Ascending aorta (tissue), 2 donors: ENCODE data around the gene SIN3B. TPM values are rescaled to one million over a fixed set of nuclear protein-coding genes. Genes with fewer than 3 reads are reported as not detected.

Experiments
- DNase-seq, 2 donors: peaks; one replicate each; pipeline ENCODE4 v3.0.0-alpha.2; 2019; ENCODE audit warnings: low spot score in 2 of 2
- H3K27ac ChIP-seq, 2 donors: fragments of 200-600 bp; sonication (generic); one replicate each; pipeline ENCODE4 v1.5.1; 2016 to 2017; ENCODE audit warnings: mild to moderate bottlenecking in 1 of 2
- H3K27me3 ChIP-seq: fragments of 200-600 bp; sonication (generic); one replicate; pipeline ENCODE4 v1.5.1; 2017
- H3K36me3 ChIP-seq, 2 donors: fragments of 200-600 bp; sonication (generic); one replicate each; pipeline ENCODE4 v1.5.1; 2016
- H3K4me1 ChIP-seq, 2 donors: fragments of 200-600 bp; sonication (generic); one replicate each; pipeline ENCODE4 v1.5.1; 2016 to 2017; ENCODE audit warnings: mild to moderate bottlenecking in 1 of 2
- H3K4me3 ChIP-seq, 2 donors: fragments of 200-600 bp; sonication (generic); one replicate each; pipeline ENCODE4 v1.5.1; 2016 to 2017; ENCODE audit warnings: mild to moderate bottlenecking in 1 of 2
- H3K9me3 ChIP-seq, 2 donors: fragments of 200-600 bp; sonication (generic); one replicate each; pipeline ENCODE4 v1.5.1; 2016
- intact Hi-C: fragments of 100-400 bp; cut with DNase I; formaldehyde crosslinking; loops from one replicate; pipeline ENCODE4 v1.15.1; 2023
- total RNA-seq: library from RNA; depleted of rRNA; stranded (reverse); fragments of >200 nt; gene quantifications from one replicate; pipeline ENCODE4 v1.1.0, GENCODE V29; 2016
- TF ChIP-seq, protein P1 (sequence below), 3 experiments: fragments of 200-600 bp in 2 of 3; fragments of 450-650 bp in 1 of 3; sonication (generic) in 2 of 3; IDR thresholded peaks; one replicate each; pipeline ENCODE4 v1.5.1; 2016 to 2019; ENCODE audit warnings: antibody characterized with exemption in 3 of 3, mild to moderate bottlenecking in 1 of 3, moderate library complexity in 1 of 3

Gene SIN3B
- total RNA-seq, 1 donor from 2014 or later, result 72.3 TPM

DNA sequence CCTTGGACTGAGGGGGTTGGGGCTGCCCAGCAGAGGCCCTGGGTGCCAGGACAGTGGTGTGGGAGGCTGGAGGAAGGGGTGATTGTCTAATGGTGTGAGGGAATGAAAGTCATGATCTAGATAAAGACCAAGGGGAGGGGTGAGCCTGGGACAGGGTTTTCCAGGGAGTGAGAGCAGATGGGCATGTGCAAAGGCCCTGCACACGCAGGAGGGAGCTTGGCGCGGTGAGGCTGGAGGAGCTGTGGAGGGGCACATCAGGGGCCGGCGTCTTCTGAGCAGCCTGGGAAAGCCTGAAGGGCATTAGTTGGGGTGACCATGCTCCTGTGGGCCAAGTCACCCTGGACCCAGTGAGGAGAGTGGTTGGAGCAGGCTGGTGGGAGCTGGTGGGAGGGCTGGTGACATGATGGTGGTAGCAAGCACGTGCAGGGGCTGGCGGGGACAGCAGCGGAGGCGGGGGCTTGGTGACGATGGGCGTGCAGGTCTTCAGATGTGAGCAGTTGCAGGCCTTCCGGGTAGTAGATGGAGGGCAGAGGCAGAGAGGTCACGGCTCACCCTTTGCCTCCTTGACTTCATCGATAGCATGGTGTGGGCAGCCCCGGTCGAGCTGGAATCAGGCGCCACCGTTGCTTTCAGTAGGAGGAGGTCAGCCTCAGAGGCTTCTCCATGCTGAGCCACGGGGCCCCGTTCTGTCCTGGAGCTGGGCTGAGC lies 39.4 kb downstream of the SIN3B start:
- TF ChIP-seq, protein P1, sequence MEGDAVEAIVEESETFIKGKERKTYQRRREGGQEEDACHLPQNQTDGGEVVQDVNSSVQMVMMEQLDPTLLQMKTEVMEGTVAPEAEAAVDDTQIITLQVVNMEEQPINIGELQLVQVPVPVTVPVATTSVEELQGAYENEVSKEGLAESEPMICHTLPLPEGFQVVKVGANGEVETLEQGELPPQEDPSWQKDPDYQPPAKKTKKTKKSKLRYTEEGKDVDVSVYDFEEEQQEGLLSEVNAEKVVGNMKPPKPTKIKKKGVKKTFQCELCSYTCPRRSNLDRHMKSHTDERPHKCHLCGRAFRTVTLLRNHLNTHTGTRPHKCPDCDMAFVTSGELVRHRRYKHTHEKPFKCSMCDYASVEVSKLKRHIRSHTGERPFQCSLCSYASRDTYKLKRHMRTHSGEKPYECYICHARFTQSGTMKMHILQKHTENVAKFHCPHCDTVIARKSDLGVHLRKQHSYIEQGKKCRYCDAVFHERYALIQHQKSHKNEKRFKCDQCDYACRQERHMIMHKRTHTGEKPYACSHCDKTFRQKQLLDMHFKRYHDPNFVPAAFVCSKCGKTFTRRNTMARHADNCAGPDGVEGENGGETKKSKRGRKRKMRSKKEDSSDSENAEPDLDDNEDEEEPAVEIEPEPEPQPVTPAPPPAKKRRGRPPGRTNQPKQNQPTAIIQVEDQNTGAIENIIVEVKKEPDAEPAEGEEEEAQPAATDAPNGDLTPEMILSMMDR (IDR thresholded peaks at IDR 0.05), result no peak
- Histone ChIP-seq H3K9me3 (no peaks in the 10 kb centered on the region), H3K4me1 (no peaks in the 10 kb centered on the region), H3K27ac (no peak overlapping the region), H3K4me3 (no peak overlapping the region), H3K36me3 (peaks cover 87 to 97% of the 10 kb centered on the region in 2 donors), H3K27me3 (no peaks in the 10 kb centered on the region)
- intact Hi-C loops, result no loop called here
- no peak for DNase-seq

DNA sequence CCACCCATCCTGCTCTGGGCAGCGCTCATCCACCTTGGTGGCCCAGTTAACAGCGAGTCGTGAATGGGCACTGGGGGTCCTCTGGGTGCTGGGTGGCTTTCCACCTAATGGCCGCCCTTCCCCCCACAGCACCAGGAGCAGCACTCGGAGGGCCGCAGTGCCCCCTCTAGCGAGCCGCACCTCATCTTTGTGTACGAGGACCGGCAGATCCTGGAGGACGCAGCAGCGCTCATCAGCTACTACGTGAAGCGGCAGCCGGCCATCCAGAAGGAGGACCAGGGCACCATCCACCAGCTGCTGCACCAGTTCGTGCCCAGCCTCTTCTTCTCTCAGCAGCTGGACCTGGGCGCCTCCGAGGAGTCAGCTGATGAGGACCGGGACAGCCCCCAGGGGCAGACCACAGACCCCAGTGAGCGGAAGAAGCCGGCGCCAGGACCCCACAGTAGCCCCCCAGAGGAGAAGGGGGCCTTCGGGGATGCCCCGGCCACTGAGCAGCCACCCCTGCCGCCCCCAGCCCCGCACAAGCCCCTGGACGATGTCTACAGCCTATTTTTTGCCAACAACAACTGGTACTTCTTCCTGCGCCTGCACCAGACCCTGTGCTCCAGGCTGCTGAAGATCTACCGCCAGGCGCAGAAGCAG lies 40.3 kb downstream of the SIN3B start:
- H3K9me3 ChIP-seq, result no peaks in the 10 kb centered on the region
- no peaks in the 10 kb centered on the region for H3K27me3 ChIP-seq
- H3K27ac ChIP-seq, result no peak overlapping the region
- no peaks in the 10 kb centered on the region for H3K4me1 ChIP-seq
- intact Hi-C loops, result no loop called here
- H3K36me3 ChIP-seq, result peaks cover 82 to 90% of the 10 kb centered on the region in 2 donors
- no peak overlapping the region for H3K4me3 ChIP-seq
- TF ChIP-seq, protein P1 (IDR thresholded peaks at IDR 0.05), result no peak
- DNase-seq, result no peak

DNA sequence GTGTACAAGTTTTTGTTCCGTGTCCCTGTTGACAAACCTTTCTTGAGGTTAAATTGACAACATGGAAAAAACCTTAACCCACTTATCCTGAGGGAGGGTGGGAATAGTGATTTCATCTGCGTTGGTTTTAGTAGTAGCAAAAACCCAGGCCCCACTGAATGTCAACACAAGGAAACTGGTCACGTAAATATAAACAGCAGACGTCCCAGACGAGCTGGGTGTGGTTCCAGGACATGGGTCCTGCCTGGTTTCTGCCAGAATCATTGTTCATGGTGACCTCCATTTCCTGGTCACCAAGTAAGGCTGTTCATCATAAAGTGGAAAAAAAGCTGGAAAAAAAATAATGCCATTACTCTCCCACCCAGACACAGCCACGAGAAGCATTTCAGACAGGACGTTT lies 42.7 kb downstream of the SIN3B start:
- TF ChIP-seq, protein P1 (IDR thresholded peaks at IDR 0.05), result no peak
- Histone ChIP-seq H3K27ac (no peak overlapping the region), H3K36me3 (peaks cover 71 to 77% of the 10 kb centered on the region in 2 donors), H3K4me1 (no peaks in the 10 kb centered on the region), H3K27me3 (no peaks in the 10 kb centered on the region), H3K9me3 (no peaks in the 10 kb centered on the region), H3K4me3 (no peak overlapping the region)
- intact Hi-C loops, result no loop called here
- no peak for DNase-seq

DNA sequence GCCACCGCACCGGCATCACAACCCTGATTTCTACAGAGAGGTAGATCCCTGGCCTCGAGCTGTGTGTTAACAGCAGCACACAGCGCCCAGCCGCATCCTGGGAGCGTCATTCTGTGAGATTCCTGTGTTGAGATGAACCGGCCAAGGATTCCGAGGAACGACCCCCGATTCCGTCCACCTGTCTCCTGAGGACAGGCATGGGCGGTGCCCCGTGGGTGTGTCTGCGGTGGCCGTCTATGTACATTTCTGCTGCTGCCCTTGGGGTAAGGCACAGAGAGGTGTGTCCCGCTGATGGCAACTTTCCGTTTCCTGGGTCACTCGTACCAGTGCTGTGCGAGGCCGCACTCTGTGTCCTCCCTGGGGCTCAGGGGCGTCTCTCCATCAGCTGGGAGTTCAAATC lies 43.5 kb downstream of the SIN3B start:
- H3K9me3 ChIP-seq, result no peaks in the 10 kb centered on the region
- no peaks in the 10 kb centered on the region for H3K27me3 ChIP-seq
- DNase-seq, result no peak
- TF ChIP-seq, protein P1 (IDR thresholded peaks at IDR 0.05), result no peak
- H3K4me3 ChIP-seq, result no peak overlapping the region
- intact Hi-C loops, result no loop called here
- peaks cover 70 to 77% of the 10 kb centered on the region in 2 donors for H3K36me3 ChIP-seq
- no peak overlapping the region for H3K27ac ChIP-seq
- no peaks in the 10 kb centered on the region for H3K4me1 ChIP-seq

DNA sequence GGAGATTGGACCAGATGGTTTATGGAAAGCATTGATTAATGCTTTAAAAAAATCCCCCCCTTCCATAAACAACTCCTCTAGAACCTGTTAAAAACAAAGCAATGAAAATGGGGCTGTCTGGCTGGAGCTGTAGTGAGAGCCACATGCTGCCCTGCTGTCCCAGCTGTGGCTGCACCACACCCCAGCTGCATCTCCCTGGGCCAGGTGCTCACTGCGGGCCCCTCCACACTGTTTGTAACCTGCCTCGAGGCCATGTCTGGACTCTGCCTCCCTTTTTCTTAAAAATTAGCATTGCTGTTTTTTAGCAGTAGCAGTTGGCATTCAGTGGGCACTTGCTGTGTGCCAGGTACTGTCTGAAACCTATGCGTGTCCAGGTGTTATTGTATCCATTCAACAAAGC lies 44.4 kb downstream of the SIN3B start:
- intact Hi-C loops, result no loop called here
- H3K27ac ChIP-seq, result no peak overlapping the region
- H3K9me3 ChIP-seq, result no peaks in the 10 kb centered on the region
- H3K27me3 ChIP-seq, result no peaks in the 10 kb centered on the region
- TF ChIP-seq, protein P1 (IDR thresholded peaks at IDR 0.05), result no peak
- no peak overlapping the region for H3K4me3 ChIP-seq
- peaks cover 70 to 77% of the 10 kb centered on the region in 2 donors for H3K36me3 ChIP-seq
- no peaks in the 10 kb centered on the region for H3K4me1 ChIP-seq
- DNase-seq, result no peak
